ENCODE results near the gene ZBTB16.

Gene ZBTB16

DNA sequence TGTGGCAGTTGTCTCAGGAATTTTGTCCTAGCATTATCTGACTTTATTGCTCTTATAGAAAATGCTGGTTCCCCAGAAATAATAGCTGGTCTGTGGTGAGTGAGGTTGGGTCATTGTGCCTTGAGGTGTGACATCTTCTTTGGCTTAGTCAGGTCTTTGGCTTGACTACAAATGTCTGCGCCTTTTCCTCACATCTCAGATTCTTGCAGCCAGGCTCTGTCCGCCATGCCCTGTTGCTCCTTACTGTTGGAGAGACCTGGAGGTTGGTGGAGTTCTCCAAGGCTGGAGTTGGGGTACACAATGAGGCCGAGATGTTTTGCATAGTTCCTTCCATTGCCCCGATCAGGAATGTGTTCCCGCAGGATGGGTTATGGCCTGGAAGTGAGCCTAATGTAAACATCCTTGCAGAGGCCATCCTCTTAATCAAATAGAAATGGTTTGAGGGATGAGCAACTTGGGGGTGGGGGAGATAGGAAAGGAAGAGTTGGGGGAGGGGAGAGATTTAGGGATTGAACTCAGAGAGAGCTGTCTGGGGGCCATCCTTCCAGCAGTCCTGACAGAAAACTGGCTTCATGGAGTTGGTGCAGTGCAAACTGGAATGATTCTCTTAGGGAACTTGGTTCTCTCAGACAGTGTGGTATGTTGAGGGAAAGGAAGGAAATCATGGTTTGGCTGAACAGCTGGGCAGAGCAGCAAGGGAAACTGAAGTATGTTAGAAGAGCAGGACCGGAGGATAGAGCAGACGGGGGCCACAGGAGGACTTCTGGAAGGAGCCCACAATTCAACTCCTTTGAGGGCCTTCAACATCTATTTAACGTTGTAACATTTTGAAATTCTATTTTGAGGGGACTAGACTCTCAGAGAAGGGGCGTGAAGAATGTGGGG, 49.9 kb downstream of the ZBTB16 start:
- DNase-seq = no peak

GRCh38 chr11:114110123-114110522, 50.6 kb downstream of the ZBTB16 start:
- no peak for DNase-seq

GRCh38 chr11:114110952-114111947, 51.7 kb downstream of the ZBTB16 start:
- DNase-seq = no peak

DNA sequence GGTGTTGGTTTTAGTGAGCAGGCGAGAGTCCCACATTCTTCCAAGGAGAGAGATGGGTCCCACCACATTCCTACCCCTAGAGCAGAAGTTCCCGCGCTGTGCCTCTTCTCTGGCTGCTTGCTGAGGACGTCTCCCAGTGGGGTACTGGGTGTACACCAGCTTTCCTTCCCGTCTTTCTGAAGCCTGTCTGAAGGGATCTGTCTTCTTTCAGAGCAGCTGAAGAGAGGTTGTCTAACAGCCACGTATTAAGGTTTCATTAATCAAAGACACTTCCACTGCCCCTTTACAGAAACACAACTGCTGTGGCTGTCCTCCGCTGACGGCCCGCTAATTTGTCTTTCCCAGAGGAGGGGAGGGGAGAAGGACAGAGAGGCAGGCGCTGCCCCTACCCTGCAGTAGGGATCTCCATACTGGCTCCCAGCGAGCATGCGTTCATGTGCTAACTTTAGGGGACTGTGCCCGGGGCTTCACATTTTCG, 56.0 kb downstream of the ZBTB16 start:
- no peak for DNase-seq

DNA sequence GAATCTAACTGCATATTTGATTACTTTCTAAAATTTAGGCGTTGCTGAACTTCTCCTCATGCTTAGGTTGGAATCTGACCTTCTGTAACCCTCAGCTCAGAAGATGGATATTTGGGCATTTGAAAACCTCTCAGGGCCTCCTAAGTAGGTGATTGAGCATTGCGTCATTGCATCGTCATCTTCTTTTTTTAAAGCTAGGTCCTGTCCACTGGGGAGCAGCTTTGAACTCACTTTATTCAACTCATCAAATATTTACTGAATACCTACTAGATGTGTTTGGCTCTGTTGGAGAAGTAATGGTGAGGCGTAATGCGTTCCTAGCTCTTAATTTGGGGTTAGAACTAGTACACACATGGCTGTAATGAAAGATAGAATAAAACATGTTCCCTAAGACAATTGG, 56.8 kb downstream of the ZBTB16 start:
- no peak for DNase-seq

- DNase-seq = no peak
Measured at GRCh38 chr11:114116800-114117199, 57.3 kb downstream of the ZBTB16 start.

- no peak for DNase-seq
Measured at GRCh38 chr11:114120606-114121005, 61.1 kb downstream of the ZBTB16 start.

DNA sequence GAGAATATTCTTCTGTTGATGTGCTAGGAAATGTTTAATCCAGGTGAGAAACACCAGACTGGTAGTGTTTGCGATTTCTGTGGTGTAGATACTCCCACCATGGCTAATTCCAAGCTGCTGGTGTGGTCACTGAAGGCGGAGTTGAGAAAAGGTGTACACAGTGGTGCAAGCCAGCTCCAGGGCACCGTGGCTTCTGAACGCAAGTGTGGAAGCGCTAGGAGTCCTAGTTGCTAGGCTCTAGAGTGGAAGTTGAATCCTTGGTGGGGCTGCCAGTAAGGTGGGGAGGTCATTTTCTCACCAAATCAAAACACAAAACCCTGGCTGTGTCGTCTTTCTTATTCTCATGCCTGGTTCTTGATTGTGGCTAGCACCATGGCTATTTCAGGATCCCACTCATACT, 61.6 kb downstream of the ZBTB16 start:
- DNase-seq = no peak

DNA sequence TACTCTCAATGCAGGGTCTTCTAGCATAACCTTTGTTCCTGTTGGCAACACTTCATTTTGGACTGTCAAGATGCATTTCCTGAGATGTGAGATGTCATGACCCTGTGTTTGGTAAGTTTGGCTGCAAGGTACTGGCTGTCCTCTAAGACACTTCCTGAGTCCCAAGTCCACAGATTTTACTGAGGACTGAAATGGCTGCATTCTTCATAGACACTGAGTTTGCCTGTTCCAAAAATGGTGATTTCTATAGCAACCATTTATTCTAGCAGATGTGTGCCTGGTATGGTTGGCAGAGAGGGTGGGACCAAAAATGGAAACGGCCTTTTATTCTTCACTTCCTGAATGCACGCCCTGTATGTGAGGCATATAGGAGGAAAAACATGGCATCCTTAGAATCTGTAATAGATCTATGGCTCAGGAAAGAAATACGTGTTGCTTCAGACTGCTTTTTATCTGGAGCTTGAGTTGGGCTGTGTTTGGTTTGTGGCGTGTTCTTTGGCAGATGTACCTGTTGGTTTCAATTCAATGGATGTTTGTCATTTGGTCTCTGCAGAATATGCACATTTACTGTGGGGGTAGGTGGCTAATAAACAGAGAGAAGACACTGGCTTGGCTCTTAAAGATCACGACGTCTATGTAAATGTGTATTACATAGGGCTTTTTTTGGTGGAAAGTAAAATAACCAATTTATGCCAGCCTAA, 62.4 kb downstream of the ZBTB16 start:
- DNase-seq = no peak

- no peak for DNase-seq
Measured at GRCh38 chr11:114122686-114123085, 63.2 kb downstream of the ZBTB16 start.

GRCh38 chr11:114123692-114124330, 64.3 kb downstream of the ZBTB16 start:
- no peak for DNase-seq

DNA sequence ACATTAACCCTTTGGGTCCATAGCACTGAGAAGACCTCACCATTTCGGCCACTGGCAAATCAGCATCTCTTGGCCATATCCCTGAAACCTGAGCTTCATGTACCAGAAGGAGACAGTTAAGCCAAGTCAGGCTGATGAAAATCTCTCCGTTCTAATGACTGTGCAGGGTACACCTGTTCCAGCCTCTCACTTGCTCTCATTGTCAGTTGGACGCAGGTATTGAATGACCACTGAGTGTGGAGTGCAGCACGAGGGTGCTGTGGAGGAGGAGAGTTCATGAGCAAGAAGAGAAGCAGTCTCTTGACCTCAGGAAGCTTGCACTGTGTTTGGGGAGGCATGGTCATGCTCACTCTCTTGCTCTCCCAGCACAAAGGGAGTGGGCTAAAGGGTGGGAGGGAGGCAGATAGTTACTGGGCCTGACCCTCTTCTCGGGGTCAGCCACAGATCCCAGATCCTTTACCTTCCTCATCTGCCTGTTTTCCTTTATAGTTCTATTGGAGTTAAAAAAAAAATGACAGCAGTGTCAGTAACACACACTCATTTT, 65.2 kb downstream of the ZBTB16 start:
- no peak for DNase-seq

DNA sequence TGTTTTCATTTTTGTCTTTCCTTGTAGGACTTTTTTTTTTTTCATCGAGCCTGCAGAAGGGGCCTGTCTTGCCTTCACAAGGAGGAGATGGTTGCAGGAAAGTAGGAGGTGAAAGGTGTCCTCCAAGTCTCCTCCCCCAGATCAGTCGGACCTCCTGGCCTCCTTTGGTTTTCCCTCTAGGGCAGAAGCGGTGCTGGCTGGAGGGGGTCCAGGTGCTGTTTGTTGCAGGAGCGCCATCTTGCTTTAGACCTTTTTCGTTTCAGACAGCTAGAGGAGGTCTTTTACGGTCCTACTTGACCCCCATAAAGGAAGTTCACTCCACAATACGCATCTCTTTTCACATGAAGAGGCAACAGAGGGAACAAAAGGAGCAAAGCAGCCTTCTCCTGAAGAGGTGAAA, 66.0 kb downstream of the ZBTB16 start:
- DNase-seq = no peak

GRCh38 chr11:114125959-114126358, 66.4 kb downstream of the ZBTB16 start:
- no peak for DNase-seq

DNA sequence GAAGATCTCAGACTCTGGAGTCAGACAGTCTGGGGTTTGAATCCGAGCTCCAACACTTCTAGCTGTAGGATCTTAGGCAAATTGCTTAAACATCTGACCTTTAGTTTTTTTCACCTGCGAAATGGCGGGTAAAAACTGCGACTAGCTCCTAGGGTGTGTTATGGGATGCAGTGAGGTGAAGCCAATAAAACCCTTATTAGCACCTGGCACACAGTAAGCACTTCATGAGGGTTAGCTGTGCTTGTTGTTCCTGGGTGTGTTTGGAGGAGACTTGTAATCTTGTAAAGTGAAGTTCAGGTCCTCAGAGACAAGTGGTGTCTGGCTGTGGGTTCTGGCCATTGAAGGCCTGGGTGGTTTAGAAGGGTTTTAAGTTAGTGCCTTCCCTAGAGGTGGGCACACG, 68.9 kb downstream of the ZBTB16 start:
- no peak for DNase-seq

DNA sequence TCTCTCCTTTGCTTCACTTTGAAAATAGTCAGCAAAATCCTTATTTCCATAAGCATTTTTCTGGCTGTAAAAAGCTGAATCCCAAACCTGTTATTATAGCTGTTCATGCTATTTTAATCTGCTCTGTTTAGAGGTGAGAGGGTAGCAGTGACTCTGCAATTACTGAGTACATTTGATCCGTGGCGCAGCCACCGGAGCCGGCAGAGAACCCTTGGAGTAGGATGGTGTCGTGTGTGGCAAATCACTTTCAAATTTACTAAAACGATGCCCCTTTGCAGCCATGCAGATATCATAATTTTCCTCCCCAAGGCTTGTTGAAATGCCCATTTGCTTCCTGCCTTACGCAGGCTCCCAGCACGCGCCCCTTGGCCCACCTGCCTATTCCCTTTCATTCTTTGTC, 69.6 kb downstream of the ZBTB16 start:
- no peak for DNase-seq

DNA sequence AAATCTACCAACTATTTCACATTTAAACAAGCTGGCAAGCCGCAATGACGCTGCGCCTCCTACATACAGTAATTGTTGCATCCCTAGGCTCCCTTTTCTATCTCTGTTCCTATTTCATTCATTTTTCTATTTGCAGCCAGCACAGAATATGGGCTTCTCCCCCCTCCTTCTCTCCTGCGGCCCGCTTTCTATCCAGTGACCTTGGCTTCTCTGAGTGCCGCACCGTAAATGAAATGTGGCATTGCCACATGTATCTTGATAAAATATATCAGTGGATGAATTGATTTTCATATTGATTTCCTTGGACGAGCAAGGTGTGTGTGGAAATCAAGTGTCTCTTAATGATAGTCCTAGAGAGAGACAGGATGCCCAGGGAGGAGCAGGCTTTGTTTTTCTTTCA, 70.2 kb downstream of the ZBTB16 start:
- DNase-seq = no peak

- DNase-seq = no peak
Measured at GRCh38 chr11:114130115-114130576, 70.6 kb downstream of the ZBTB16 start.

GRCh38 chr11:114130629-114131277, 71.2 kb downstream of the ZBTB16 start:
- DNase-seq = no peak

GRCh38 chr11:114131461-114131864, 72.0 kb downstream of the ZBTB16 start:
- peak in 2 of 5 experiments; percentile 41 to 89 for DNase-seq

DNA sequence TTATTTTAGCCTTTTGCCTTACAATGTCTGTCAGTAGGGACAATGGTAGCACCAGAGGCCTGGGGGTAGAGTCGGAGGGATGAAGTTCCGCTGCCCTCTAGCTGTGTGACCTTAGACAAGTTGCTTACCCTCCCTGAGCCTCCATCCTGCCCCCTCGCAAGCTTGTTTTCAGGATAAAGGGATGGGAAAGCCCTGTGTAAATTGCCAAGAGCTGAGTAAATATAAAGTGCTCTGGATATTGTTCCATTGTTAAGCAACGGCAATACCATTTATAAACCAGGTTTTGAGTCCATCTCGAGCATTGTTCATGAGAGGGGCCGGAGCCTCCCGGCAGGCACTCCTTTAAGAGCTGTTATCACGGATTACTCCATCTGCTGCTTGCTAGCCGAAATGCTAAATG, 72.9 kb downstream of the ZBTB16 start:
- DNase-seq = peak in 1 of 5 experiments; percentile 21
